ENCODE results near the gene SIRT3.

SIRT3 gene

GRCh38 chr11:235997-236773, at the start of gene SIRT3:
TSS of gene SIRT3 (minus strand) at chr11:236342. CDS start at chr11:236328, 14 bp downstream.
- peak; percentile 84 to 88 (median 86) for DNase-seq

GRCh38 chr11:285894-286220, 49.7 kb upstream of the SIRT3 start:
- DNase-seq = no peak

GRCh38 chr11:285021-285893, 49.1 kb upstream of the SIRT3 start:
- DNase-seq = no peak

GRCh38 chr11:284105-285020, 48.2 kb upstream of the SIRT3 start:
- DNase-seq = no peak

- no peak for DNase-seq
Measured at GRCh38 chr11:283405-284104, 47.4 kb upstream of the SIRT3 start.

- DNase-seq = no peak
Measured at GRCh38 chr11:282630-283360, 46.7 kb upstream of the SIRT3 start.

- no peak for DNase-seq
Measured at GRCh38 chr11:282171-282570, 46.0 kb upstream of the SIRT3 start.

- no peak for DNase-seq
Measured at GRCh38 chr11:281486-282161, 45.5 kb upstream of the SIRT3 start.

GRCh38 chr11:280706-281485, 44.8 kb upstream of the SIRT3 start:
- DNase-seq = no peak

GRCh38 chr11:279966-280705, 44.0 kb upstream of the SIRT3 start:
- no peak for DNase-seq

- no peak for DNase-seq
Measured at GRCh38 chr11:279040-279965, 43.2 kb upstream of the SIRT3 start.

- DNase-seq = no peak
Measured at GRCh38 chr11:278001-278951, 42.1 kb upstream of the SIRT3 start, which contains the start of gene NLRP6. TSS of gene NLRP6 (plus strand) at chr11:278407. CDS start at chr11:278570, 163 bp downstream.

GRCh38 chr11:276219-276618, 40.1 kb upstream of the SIRT3 start:
- DNase-seq = no peak

- DNase-seq = no peak
Measured at GRCh38 chr11:272931-273198, 36.7 kb upstream of the SIRT3 start.

- no peak for DNase-seq
Measured at GRCh38 chr11:272195-272930, 36.2 kb upstream of the SIRT3 start.

GRCh38 chr11:271319-271715, 35.2 kb upstream of the SIRT3 start:
- DNase-seq = no peak

Data from NCI-H1417 (cell line).